OCI-LY7 (cell line): Measurements from ENCODE around the gene KIF6. TPM values are rescaled to one million over a fixed set of nuclear protein-coding genes. Genes with fewer than 3 reads are reported as not detected.

Experiments used
- BruUV-seq: library from RNA; stranded (reverse); fragments of 400-500 nt; replicated peaks from 2 replicates; lab custom pipeline; 2021; lab: Mats Ljungman, UMichigan
- CTCF ChIA-PET: fragments of 300-600 bp; sonication (Branson Sonifier 250); formaldehyde crosslinking; loops from one replicate; lab custom pipeline; 2022; ENCODE audit warnings: antibody characterized with exemption; ENCODE audit not compliant: unreplicated experiment; lab: Charles Lee
- POLR2A ChIA-PET: fragments of 300-600 bp; sonication (Branson Sonifier 250); formaldehyde crosslinking; loops from one replicate; lab custom pipeline; 2022; ENCODE audit warnings: antibody characterized with exemption; lab: Charles Lee
- DNase-seq: peaks from one replicate; pipeline ENCODE4 v3.0.0-alpha.2; 2015; ENCODE audit warnings: low spot score
- H2AFZ ChIP-seq: fragments of 200-600 bp; sonication (generic), shearing (Covaris generic); 2 replicates; pipeline ENCODE4 v1.6.1; 2014; ENCODE audit warnings: mild to moderate bottlenecking, antibody characterized with exemption, low read length, moderate library complexity
- H3K27ac ChIP-seq: fragments of 200-600 bp; sonication (generic); 2 replicates; pipeline ENCODE4 v1.5.1; 2014; ENCODE audit warnings: mixed run types, low read depth, mild to moderate bottlenecking, moderate library complexity, low read length, inconsistent platforms; ENCODE audit not compliant: poor library complexity, severe bottlenecking
- H3K36me3 ChIP-seq: fragments of 200-600 bp; sonication (generic); 2 replicates; pipeline ENCODE4 v1.6.1; 2014; ENCODE audit warnings: mild to moderate bottlenecking, antibody characterized with exemption, low read length, moderate library complexity, mixed read lengths; ENCODE audit not compliant: insufficient read depth
- H3K4me1 ChIP-seq: fragments of 200-600 bp; sonication (generic); 2 replicates; pipeline ENCODE4 v1.5.1; 2014; ENCODE audit warnings: mild to moderate bottlenecking, low read length; ENCODE audit not compliant: insufficient read depth, poor library complexity, severe bottlenecking
- H3K4me2 ChIP-seq: fragments of 200-600 bp; sonication (generic); 2 replicates; pipeline ENCODE4 v1.6.1; 2014; ENCODE audit warnings: mild to moderate bottlenecking, low read length
- H3K4me3 ChIP-seq: fragments of 200-600 bp; sonication (generic); 2 replicates; pipeline ENCODE4 v1.5.1; 2014; ENCODE audit warnings: mild to moderate bottlenecking, low read depth, low read length; ENCODE audit not compliant: poor library complexity, severe bottlenecking
- H3K79me2 ChIP-seq: fragments of 200-600 bp; sonication (generic); 2 replicates; pipeline ENCODE4 v1.6.1; 2016; ENCODE audit warnings: low read depth, mild to moderate bottlenecking, low read length, moderate library complexity, mixed read lengths; ENCODE audit not compliant: insufficient read depth
- H3K9me2 ChIP-seq: fragments of 200-600 bp; sonication (generic); 2 replicates; pipeline ENCODE4 v1.6.1; 2016; ENCODE audit warnings: mild to moderate bottlenecking, low read length, mixed read lengths; ENCODE audit not compliant: insufficient read depth
- H3K9me3 ChIP-seq: fragments of 200-600 bp; sonication (generic); 2 replicates; pipeline ENCODE4 v1.6.1; 2014; ENCODE audit warnings: mild to moderate bottlenecking, mixed run types, low read length, mixed read lengths
- H4K20me1 ChIP-seq: fragments of 200-600 bp; sonication (generic); 2 replicates; pipeline ENCODE4 v1.6.1; 2014; ENCODE audit warnings: mild to moderate bottlenecking, antibody characterized with exemption, low read length, moderate library complexity, mixed read lengths; ENCODE audit not compliant: insufficient read depth
- EZH2phosphoT487 ChIP-seq: fragments of 200-600 bp; sonication (generic); IDR thresholded peaks from 2 replicates; pipeline ENCODE4 v1.6.1; 2018; ENCODE audit warnings: low read depth, borderline replicate concordance, mild to moderate bottlenecking, mixed run types, antibody characterized with exemption, low read length, moderate library complexity, mixed read lengths
- intact Hi-C: fragments of 100-400 bp; cut with micrococcal nuclease; formaldehyde crosslinking; loops from one replicate; pipeline ENCODE4 v1.10.0; 2022; ENCODE audit not compliant: unreplicated experiment
- total RNA-seq, 2 experiments: library from RNA; depleted of rRNA in 1 of 2; stranded (reverse); fragments of >200 nt in 1 of 2; shearing (Covaris generic) in 1 of 2; gene quantifications; 2 replicates each; pipeline ENCODE4 v1.2.3, GENCODE V29; 2014 to 2022
- TF ChIP-seq, protein P1 (sequence below): fragments of 200-600 bp; sonication (generic); conservative IDR thresholded peaks from 2 replicates; pipeline ENCODE4 v1.5.1; 2014; ENCODE audit warnings: mild to moderate bottlenecking, antibody characterized with exemption, low read length, moderate library complexity, mixed read lengths

The KIF6 gene
- total RNA-seq, 2 experiments from 2014 or later: not detected

DNA sequence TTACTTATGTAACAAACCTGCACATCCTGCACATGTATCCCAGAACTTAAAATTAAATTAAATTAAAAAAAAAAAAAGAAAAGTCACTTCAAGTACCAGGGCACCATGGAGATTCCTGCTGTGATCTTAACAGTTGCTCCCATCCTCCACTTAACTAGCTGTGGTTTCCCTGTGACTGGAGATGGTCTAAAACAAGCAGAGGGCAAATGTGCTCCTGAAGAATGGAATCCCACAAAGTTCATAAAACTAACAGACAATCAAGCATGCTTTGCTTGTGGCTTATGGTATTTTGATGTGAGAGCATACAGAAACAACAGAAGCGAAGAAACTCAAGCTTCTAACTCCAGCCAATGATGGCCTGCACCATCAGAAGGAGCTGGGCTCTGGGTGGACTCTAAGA, 249.1 kb downstream of the KIF6 start:
- TF ChIP-seq, protein P1, sequence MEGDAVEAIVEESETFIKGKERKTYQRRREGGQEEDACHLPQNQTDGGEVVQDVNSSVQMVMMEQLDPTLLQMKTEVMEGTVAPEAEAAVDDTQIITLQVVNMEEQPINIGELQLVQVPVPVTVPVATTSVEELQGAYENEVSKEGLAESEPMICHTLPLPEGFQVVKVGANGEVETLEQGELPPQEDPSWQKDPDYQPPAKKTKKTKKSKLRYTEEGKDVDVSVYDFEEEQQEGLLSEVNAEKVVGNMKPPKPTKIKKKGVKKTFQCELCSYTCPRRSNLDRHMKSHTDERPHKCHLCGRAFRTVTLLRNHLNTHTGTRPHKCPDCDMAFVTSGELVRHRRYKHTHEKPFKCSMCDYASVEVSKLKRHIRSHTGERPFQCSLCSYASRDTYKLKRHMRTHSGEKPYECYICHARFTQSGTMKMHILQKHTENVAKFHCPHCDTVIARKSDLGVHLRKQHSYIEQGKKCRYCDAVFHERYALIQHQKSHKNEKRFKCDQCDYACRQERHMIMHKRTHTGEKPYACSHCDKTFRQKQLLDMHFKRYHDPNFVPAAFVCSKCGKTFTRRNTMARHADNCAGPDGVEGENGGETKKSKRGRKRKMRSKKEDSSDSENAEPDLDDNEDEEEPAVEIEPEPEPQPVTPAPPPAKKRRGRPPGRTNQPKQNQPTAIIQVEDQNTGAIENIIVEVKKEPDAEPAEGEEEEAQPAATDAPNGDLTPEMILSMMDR: no peak
- TF ChIP-seq EZH2phosphoT487: no peak
- DNase-seq: no peak
- Histone ChIP-seq H3K4me3 (no peak overlapping the region), H3K4me2 (no peak overlapping the region), H3K4me1 (no peaks in the 10 kb centered on the region), H3K9me2 (no peaks in the 10 kb centered on the region), H3K79me2 (no peaks in the 10 kb centered on the region), H3K36me3 (no peaks in the 10 kb centered on the region), H3K27ac (no peak overlapping the region), H2AFZ (no peak overlapping the region), H3K9me3 (no peaks in the 10 kb centered on the region), H4K20me1 (no peaks in the 10 kb centered on the region)
- no TSS peak for BruUV-seq
- ChIA-PET CTCF (no interaction called here), POLR2A (no interaction called here)
- intact Hi-C loops: no loop called here

DNA sequence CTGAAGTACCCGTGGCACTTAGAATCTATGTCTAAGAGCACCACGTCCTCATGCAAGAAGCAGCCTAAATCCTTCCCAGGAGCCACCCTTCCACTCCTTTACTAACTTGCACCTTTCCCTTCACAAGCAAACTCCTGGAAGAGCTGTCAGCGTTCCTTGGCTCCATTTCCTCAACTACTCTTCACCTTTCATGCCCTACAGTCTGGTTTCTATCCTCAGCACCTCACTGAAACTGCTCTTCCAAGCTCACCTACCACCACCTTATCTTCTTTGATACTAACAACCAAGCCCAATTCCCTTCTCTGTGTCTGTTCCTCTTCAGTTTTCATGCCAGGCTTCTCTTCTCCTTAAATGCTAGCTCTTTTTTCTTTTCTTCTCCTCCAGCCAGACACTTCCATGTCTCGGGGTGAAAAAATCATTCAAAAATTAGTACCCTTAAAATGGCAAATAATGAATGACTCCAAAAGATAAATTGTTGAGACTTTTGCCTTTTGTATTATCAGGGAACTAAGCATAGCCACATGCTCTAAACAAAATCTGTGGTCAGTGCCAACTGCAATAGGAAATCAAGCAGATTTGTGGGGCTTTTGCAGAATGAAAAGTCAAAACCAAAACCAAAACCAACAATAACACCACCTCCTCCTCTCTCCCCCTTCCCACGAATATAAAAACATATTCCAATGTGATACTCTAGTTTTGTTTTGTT, 253.1 kb downstream of the KIF6 start:
- no peaks in the 10 kb centered on the region for H3K79me2 ChIP-seq
- no peak overlapping the region for H3K4me3 ChIP-seq
- no peak overlapping the region for H3K27ac ChIP-seq
- POLR2A ChIA-PET: interaction anchor here (0.5 kb wide), 1 partner anchor 39 kb away, joined by 3 read pairs; no protein-coding TSS in a partner anchor
- CTCF ChIA-PET: no interaction called here
- no peak overlapping the region for H3K4me2 ChIP-seq
- H3K9me2 ChIP-seq: no peaks in the 10 kb centered on the region
- H3K36me3 ChIP-seq: no peaks in the 10 kb centered on the region
- no peak overlapping the region for H2AFZ ChIP-seq
- TF ChIP-seq, protein P1: no peak
- TF ChIP-seq EZH2phosphoT487: no peak
- DNase-seq: no peak
- BruUV-seq: no TSS peak
- H4K20me1 ChIP-seq: no peaks in the 10 kb centered on the region
- intact Hi-C loops: no loop called here
- H3K4me1 ChIP-seq: no peaks in the 10 kb centered on the region
- H3K9me3 ChIP-seq: no peaks in the 10 kb centered on the region

DNA sequence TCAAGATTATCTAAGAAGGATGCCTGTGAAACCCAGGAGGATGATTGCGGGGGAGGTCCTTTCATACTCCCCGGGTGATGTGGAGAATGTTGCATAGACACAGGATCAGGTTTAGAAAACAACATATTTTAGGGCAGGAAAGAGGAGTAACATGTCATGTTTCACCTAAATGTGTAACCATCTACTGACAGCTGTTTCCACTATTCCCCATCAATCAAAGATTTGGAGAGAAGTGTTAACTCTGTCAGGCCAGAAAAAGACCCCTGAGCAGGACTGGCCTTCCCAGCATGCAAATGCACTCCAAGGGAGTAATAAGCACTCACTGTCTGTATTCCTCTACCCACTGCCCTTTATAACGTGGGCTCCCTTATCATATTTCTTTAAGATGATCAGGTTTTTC, 254.7 kb downstream of the KIF6 start:
- H3K9me3 ChIP-seq: no peaks in the 10 kb centered on the region
- H3K9me2 ChIP-seq: no peaks in the 10 kb centered on the region
- no peak overlapping the region for H3K4me3 ChIP-seq
- no peaks in the 10 kb centered on the region for H4K20me1 ChIP-seq
- no peaks in the 10 kb centered on the region for H3K36me3 ChIP-seq
- no peaks in the 10 kb centered on the region for H3K4me1 ChIP-seq
- H3K79me2 ChIP-seq: no peaks in the 10 kb centered on the region
- no peak overlapping the region for H3K4me2 ChIP-seq
- TF ChIP-seq, protein P1: no peak
- ChIA-PET CTCF (no interaction called here), POLR2A (no interaction called here)
- H3K27ac ChIP-seq: no peak overlapping the region
- no TSS peak for BruUV-seq
- H2AFZ ChIP-seq: no peak overlapping the region
- DNase-seq: no peak
- intact Hi-C loops: no loop called here
